ENCODE measurements around the gene CACNA2D2.

CACNA2D2 gene

DNA sequence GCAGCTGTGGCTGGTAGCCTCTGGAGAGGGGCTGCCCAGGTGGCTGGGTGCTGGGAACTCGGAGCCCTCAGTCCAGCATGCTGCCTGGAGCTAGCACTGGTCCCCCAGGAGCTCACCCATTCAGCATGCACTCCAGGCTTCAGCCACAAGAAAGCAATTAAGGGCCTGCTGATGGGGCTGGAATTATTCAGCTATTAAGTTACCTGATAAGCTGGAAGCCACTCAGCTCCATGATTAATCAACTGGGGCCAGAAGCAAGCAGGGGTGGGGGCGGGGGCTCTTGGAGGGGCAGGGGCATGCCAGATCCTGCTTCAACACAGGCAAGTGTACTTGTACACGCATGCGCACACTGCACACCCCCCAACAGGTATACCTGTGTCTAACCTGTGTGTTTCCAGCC lies 122.1 kb downstream of the CACNA2D2 start:
- CTCF ChIA-PET: interaction anchor here (0.8 kb wide), 1 partner anchor 35 kb away, joined by 3 read pairs; no protein-coding TSS in a partner anchor
- POLR2A ChIA-PET: no interaction called here
- no peak for DNase-seq (ENCODE audit: low read depth, low spot score)

DNA sequence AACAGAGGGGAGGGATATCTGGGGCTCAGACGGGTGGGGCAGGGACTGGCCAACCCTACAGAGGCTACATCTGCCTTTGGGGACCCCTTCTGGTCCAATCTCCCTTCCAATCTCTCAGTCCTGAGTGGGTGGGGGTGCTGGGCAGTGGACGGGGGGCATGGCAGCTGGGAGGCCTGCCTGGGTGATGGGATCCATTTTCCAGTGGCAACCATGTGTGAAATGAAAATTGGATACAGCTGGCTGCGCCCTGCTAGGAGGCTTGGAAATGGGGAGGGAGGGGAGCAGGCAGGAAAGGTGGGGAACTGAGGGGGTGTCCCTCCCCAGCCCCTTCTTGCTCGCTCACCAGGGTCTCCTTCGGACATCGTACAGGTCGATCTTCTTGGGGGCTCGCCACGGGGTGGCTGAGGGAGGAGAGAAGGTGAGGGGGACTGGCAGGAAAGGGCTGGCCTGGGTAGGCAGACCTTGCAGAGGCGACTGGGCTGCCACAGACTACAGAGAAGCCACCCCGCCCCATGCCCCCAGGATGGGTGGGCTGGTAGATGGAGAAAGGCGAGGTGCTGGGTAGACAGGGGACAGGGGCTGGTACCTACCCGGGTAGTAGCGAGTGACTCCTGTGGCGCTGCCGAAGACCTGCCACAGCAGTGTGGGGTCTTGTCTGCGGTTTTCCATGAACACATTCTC lies 122.9 kb downstream of the CACNA2D2 start:
- TF ChIP-seq, protein P1, sequence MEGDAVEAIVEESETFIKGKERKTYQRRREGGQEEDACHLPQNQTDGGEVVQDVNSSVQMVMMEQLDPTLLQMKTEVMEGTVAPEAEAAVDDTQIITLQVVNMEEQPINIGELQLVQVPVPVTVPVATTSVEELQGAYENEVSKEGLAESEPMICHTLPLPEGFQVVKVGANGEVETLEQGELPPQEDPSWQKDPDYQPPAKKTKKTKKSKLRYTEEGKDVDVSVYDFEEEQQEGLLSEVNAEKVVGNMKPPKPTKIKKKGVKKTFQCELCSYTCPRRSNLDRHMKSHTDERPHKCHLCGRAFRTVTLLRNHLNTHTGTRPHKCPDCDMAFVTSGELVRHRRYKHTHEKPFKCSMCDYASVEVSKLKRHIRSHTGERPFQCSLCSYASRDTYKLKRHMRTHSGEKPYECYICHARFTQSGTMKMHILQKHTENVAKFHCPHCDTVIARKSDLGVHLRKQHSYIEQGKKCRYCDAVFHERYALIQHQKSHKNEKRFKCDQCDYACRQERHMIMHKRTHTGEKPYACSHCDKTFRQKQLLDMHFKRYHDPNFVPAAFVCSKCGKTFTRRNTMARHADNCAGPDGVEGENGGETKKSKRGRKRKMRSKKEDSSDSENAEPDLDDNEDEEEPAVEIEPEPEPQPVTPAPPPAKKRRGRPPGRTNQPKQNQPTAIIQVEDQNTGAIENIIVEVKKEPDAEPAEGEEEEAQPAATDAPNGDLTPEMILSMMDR (IDR thresholded peaks at IDR 0.05; ENCODE audit: insufficient read depth, low read length, missing control alignments): no peak
- ChIA-PET POLR2A (no interaction called here), CTCF (no interaction called here)
- H3K4me3 ChIP-seq (ENCODE audit: low read depth, low read length): no peak overlapping the region
- DNase-seq (ENCODE audit: low read depth, low spot score): no peak

More for the DNA sequence above, 122.1 kb downstream of the CACNA2D2 start:
- H3K4me3 ChIP-seq (ENCODE audit: low read depth, low read length): no peak overlapping the region
- TF ChIP-seq, protein P1 (IDR thresholded peaks at IDR 0.05; ENCODE audit: insufficient read depth, low read length, missing control alignments): no peak

DNA sequence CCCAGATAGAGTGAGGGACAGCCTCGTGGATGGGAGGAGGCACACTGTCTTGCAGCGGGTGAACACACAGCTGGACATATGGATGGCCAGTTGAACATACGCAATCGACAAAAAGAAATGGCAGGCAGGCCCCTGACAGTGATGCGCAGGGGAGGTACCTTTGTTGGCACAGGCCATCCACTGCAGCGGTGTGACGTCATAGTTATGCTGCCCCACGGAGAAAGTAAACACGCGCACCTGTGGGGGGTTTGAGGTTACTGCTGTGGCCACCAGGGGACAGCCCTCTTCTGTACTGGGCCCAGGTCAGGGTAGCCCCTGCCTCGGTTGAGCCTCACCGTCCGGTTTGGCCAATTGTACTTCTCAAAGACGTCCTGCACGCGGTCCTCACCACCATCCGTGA lies 124.7 kb downstream of the CACNA2D2 start:
- TF ChIP-seq, protein P1 (IDR thresholded peaks at IDR 0.05; ENCODE audit: insufficient read depth, low read length, missing control alignments): no peak
- CTCF ChIA-PET: no interaction called here
- no peak for DNase-seq (ENCODE audit: low read depth, low spot score)
- POLR2A ChIA-PET: no interaction called here
- H3K4me3 ChIP-seq (ENCODE audit: low read depth, low read length): no peak overlapping the region

DNA sequence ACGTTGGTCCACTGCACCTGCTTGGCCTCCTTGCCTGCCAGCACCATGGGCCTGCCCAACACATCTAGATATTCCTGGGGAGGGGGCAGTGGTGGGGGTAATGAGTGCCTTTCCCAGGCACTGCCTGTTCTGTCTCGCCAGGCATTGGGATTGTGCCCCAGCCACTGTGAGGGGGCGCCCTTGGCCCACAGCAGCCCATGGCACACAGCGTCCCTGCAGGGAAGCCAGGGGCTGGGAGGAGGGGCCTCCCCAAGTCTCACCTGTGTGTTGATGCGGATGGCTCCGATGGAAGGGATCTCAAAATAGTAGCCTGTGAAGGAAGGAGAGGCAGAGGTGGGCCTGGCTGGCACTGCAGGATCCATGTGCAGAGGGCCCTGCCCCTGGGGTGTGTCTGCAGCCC lies 125.4 kb downstream of the CACNA2D2 start:
- H3K4me3 ChIP-seq (ENCODE audit: low read depth, low read length): no peak overlapping the region
- CTCF ChIA-PET: no interaction called here
- DNase-seq (ENCODE audit: low read depth, low spot score): no peak
- POLR2A ChIA-PET: no interaction called here
- TF ChIP-seq, protein P1 (IDR thresholded peaks at IDR 0.05; ENCODE audit: insufficient read depth, low read length, missing control alignments): no peak

DNA sequence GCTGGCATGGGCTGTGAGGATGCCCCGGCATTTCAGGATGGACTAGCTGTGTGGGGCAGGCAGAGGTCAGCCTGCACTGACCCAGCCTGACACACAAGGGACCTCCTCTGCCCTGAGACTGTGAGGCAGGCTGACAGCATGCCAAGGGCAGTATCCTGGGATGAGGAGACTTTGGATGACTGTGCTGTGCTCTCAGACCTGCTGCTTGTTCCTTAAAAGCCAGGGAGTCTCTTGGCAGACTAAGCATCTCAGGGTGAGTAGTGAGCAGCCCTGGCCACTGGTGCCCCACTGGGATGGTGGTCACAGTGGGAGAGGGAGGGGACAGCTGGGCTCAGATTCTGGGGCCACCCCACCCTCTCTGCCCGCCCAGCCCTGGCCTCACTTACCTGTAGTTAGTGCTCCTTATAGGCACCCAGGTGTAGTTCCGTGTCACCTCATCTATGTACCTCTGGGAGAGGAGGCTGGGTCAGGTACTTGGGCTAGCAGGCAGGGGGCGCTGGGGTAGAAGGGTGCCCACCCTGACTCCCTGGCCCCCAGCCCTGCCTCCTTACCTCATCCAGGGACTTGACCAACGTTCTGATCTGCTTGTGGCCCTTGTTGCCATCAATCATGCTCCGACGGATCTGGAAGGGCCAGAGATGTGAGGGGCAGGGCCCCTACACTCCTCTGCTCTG lies 128.0 kb downstream of the CACNA2D2 start:
- ChIA-PET POLR2A (no interaction called here), CTCF (no interaction called here)
- H3K4me3 ChIP-seq (ENCODE audit: low read depth, low read length): no peak overlapping the region
- TF ChIP-seq, protein P1 (IDR thresholded peaks at IDR 0.05; ENCODE audit: insufficient read depth, low read length, missing control alignments): no peak
- no peak for DNase-seq (ENCODE audit: low read depth, low spot score)

DNA sequence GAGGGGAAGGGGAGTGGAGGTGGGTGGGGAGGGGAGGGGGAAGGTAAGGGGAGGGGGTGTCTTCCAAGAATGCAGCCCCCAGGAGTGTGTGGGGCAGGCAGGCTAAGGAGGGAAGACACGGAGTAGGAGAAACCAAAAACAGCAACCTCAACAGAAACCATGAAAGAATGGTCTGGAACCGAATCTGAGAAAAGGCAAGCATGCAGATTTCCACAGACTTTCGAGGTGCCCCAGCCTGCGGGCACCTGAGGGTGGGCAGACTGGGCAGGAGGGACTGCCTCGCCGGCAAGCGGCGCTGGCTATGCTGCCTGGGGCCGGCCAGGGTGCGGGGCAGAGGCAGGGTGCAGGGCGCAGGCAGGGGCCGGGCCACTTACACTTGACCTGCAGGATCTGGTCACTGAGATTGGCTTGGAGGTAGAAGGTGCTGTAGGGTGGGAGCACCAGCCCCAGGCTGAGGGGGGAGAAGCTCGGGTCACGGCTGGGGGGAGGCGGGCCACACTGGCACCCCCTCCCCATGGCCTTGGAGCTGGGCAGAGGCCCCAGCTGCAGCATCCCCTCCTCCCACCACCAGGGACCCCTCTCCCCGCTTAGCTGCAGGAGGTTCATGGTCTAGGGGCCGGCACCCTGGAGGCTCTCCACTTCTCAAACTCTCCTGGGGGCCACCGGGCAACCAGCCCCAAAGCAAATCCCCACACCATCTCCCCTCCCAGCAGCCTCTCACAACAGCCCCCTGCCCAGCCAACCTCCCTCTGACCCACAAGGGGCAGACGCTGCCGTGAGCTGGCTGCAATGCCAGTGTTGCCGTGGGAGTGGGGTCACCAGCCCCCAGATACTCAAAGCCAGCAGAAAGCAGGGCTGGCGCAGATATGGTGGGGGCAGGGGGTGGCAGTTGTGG lies 128.8 kb downstream of the CACNA2D2 start:
- no peak for DNase-seq (ENCODE audit: low read depth, low spot score)
- TF ChIP-seq, protein P1 (IDR thresholded peaks at IDR 0.05; ENCODE audit: insufficient read depth, low read length, missing control alignments): no peak
- ChIA-PET CTCF (no interaction called here), POLR2A (no interaction called here)
- no peak overlapping the region for H3K4me3 ChIP-seq (ENCODE audit: low read depth, low read length)
